Cardiac muscle cell (in vitro differentiated cells and primary cell): ENCODE measurements around the gene RPL18. TPM values are rescaled to one million over a fixed set of nuclear protein-coding genes. Genes with fewer than 3 reads are reported as not detected.

Experiments used
- DNase-seq, 2 donors: peaks; one replicate each; pipeline versions ENCODE4 v3.0.0 to v3.0.0-alpha.2; 2010 to 2017; ENCODE audit warnings: low read depth in 1 of 2, low spot score in 1 of 2
- H3K27ac ChIP-seq: fragments of 200-600 bp; sonication (generic); 2 replicates; pipeline ENCODE4 v1.5.1; 2016
- H3K27me3 ChIP-seq: fragments of 200-600 bp; sonication (generic); 2 replicates; pipeline ENCODE4 v1.6.0; 2016; ENCODE audit warnings: control low read depth
- H3K36me3 ChIP-seq: fragments of 200-600 bp; sonication (generic); 2 replicates; pipeline ENCODE4 v1.5.1; 2016; ENCODE audit warnings: control low read depth
- H3K4me1 ChIP-seq: fragments of 200-600 bp; sonication (generic); 2 replicates; pipeline ENCODE4 v1.8.1; 2017; ENCODE audit warnings: low read depth, mild to moderate bottlenecking, mixed run types
- H3K4me3 ChIP-seq: fragments of 200-600 bp; sonication (generic); 2 replicates; pipeline ENCODE4 v1.5.1; 2016; ENCODE audit warnings: mild to moderate bottlenecking
- H3K9me3 ChIP-seq: fragments of 200-600 bp; sonication (generic); 2 replicates; pipeline ENCODE4 v1.5.1; 2017; ENCODE audit warnings: low read depth, mild to moderate bottlenecking, control low read depth
- CTCF ChIP-seq: IDR thresholded peaks from 2 replicates; pipeline ENCODE4 v1.5.1; 2012; ENCODE audit warnings: low read depth, mild to moderate bottlenecking, low read length
- polyA plus RNA-seq: library from polyadenylated mRNA; unstranded; fragments of >200 nt; fragmentation: Nextera tagmentation; extraction: Ambion mirVana; gene quantifications from 2 replicates; pipeline ENCODE4 v1.2.1, GENCODE V29; 2016
- total RNA-seq: library from RNA; depleted of rRNA; stranded (reverse); fragments of >200 nt; gene quantifications from 2 replicates; pipeline ENCODE4 v1.2.3, GENCODE V29; 2016

The RPL18 gene
- total and polyA plus RNA-seq, 2 experiments from 2014 or later, result 692 to 3,429 TPM

GRCh38 chr19:48656840-48657474 lies 38.0 kb upstream of the RPL18 start:
- H3K27ac ChIP-seq, result no peak overlapping the region
- H3K9me3 ChIP-seq, result no peaks in the 10 kb centered on the region
- no peak for TF ChIP-seq CTCF
- peak in 1 of 2 donors; percentile 76 for DNase-seq
- no peak overlapping the region for H3K4me3 ChIP-seq
- H3K36me3 ChIP-seq, result no peaks in the 10 kb centered on the region
- H3K4me1 ChIP-seq, result no peaks in the 10 kb centered on the region
- no peaks in the 10 kb centered on the region for H3K27me3 ChIP-seq

GRCh38 chr19:48654299-48655059 lies 35.5 kb upstream of the RPL18 start:
- Histone ChIP-seq H3K27me3 (no peaks in the 10 kb centered on the region), H3K27ac (no peak overlapping the region), H3K4me3 (no peak overlapping the region), H3K36me3 (no peaks in the 10 kb centered on the region), H3K4me1 (no peaks in the 10 kb centered on the region), H3K9me3 (no peaks in the 10 kb centered on the region)
- TF ChIP-seq CTCF, result no peak
- DNase-seq, result no peak

DNA sequence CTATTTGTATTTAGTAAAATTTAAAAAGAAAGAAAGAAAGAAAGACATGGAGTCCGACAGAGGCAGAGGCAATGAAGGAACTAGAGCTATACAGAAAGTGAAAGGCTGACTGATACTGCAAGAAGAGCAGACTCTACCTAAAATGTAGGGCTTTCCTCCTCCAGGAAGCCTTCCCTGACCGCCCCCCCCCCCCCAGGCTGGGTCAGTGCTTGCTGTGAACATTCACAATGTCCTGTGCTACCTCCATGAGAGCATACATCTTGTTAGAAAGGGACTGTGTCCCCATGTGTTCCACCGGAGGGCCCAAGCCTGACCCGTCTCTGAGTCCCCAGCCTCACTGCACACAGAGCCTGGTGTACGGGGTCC lies 32.7 kb upstream of the RPL18 start:
- H3K4me3 ChIP-seq, result no peak overlapping the region
- no peaks in the 10 kb centered on the region for H3K36me3 ChIP-seq
- H3K27me3 ChIP-seq, result no peaks in the 10 kb centered on the region
- DNase-seq, result no peak
- TF ChIP-seq CTCF, result no peak
- no peaks in the 10 kb centered on the region for H3K9me3 ChIP-seq
- H3K27ac ChIP-seq, result no peak overlapping the region
- H3K4me1 ChIP-seq, result no peaks in the 10 kb centered on the region

DNA sequence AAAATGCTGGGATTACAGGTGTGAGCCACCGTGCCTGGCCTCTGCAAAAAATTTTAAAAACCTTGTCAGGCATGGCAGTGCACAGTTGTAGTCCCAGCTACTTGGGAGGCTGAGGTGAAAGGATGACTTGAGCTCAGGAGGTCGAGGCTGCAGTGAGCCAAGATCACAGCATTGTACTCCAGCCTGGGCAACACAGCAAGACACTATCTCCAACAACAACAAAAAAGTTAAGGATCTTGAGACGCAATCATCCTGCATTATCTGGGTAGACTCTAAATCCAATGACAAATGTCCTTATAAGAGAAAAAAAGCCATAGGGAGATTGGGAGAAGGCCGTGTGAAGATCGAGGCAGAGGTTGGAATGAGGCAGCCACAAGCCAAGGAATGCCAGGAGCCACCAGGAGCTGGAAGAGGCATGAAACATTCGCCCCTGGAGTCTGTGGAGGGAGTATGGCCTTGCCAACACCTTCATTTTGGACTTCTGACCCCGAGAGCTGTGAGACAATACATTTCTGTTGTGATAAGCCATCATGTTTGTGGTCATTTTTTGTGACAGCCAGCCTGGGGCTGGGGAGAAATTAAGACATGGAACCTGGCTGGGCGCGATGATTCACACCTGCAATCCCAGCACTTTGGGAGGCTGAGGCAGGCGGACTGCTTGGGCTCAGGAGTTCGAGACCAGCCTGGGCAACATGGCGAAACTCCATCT lies 32.1 kb upstream of the RPL18 start:
- no peak for DNase-seq
- H3K27ac ChIP-seq, result no peak overlapping the region
- no peak for TF ChIP-seq CTCF

DNA sequence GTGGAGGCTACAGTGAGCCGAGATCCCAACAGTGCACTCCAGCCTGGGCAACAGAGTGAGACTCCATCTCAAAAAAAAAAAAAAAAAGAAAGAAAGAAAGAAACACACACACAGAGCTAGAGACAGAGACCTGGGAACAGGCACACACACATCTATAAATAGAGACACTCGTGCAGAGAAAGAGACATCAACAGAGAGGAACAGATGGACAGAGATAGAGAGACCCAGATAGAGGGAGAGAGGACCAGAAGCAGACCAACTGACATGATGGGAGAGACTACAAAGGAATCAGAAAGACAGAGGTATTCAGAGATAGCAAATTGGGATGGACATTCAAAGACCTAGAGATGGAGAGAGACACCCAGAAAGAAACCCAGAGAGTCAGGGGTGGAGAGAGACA lies 29.2 kb upstream of the RPL18 start:
- H3K27me3 ChIP-seq, result no peaks in the 10 kb centered on the region
- no peaks in the 10 kb centered on the region for H3K36me3 ChIP-seq
- H3K4me3 ChIP-seq, result no peak overlapping the region
- H3K4me1 ChIP-seq, result no peaks in the 10 kb centered on the region
- no peak for DNase-seq
- TF ChIP-seq CTCF, result no peak
- no peak overlapping the region for H3K27ac ChIP-seq
- no peaks in the 10 kb centered on the region for H3K9me3 ChIP-seq

More for the DNA sequence above, 32.1 kb upstream of the RPL18 start:
- no peaks in the 10 kb centered on the region for H3K4me1 ChIP-seq
- H3K9me3 ChIP-seq, result no peaks in the 10 kb centered on the region
- H3K27me3 ChIP-seq, result no peaks in the 10 kb centered on the region
- H3K36me3 ChIP-seq, result no peaks in the 10 kb centered on the region
- no peak overlapping the region for H3K4me3 ChIP-seq
